ENCODE data around the gene HOXB7.

Gene HOXB7

GRCh38 chr17:48622857-48623256, 12.0 kb upstream of the HOXB7 start:
- no peak for DNase-seq

GRCh38 chr17:48621410-48622392, 10.9 kb upstream of the HOXB7 start:
- no peak for DNase-seq

DNA sequence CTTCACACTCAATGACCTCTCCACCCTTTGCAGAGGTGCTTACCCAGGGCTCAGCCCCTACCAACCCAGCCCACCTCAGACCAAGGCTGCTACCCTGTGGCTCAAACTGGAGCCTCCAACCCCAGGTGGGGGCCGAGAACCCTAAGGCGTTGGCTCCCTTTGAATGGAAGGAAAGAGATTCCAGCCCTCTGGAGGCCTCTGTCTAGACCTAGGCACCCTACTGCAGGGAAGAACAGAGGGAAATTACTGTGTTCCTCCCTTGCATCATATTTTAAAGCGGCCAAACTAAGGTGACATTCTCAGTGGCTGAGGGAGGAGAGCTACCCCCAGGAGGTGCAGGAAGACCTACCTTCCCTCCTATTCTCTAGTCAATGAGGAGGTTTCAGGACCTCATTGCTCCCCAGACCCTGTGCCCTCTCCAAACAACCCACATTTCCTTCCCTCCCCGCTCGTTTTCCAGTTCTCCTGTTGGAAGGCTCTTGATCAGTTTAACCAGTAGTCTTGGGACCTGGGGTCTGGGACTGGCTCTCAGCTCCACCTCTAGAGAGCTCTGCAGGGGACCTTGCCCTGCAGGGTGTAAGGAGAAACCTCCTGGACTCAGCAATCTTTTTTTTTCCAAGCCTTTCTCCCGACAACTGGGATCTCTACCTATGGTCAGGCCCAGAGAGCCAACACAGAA, 9.8 kb upstream of the HOXB7 start:
- DNase-seq, result no peak

- no peak for DNase-seq
These were observed 9.1 kb upstream of the HOXB7 start for GRCh38 chr17:48619826-48620449.

- DNase-seq, result no peak
These were observed 7.6 kb upstream of the HOXB7 start for GRCh38 chr17:48618256-48618896.

- no peak for DNase-seq
These were observed 6.8 kb upstream of the HOXB7 start for GRCh38 chr17:48617471-48618255.

DNA sequence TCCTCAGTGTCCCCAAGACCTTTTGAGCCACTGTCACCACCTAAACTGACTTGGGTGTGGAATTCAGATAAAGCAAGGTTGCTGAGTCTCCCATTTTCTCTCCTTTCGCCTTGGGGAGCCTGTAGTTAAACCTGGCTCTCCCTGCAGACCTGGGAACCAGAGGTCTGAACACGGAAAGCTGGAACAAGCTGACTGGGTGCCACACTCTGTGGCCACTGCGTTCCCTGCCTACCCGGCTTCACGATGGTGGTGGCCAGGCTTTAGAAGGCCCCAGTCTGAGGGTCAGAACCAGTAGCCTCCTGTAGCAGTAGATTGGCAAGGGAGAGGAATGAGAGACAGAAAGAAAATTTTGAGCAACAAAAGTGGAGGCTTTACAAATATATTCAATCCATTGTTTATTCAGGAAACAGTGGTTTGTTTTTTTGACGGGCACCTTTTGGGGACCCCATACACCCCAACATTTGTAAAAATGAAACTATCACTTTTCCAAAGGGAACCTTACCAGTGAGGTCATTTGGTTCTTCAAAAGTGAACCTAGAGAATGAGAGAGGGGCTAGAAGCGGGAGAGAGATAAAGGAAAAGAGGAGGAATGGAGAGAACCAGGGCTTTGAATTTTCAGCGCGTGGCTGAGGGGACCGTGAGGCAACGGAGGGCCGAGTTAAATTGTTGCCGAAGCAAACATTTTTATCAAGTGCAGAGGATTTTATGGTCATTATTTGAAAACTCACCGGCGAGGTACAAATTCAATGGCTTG, 6.1 kb upstream of the HOXB7 start:
- no peak for DNase-seq

DNA sequence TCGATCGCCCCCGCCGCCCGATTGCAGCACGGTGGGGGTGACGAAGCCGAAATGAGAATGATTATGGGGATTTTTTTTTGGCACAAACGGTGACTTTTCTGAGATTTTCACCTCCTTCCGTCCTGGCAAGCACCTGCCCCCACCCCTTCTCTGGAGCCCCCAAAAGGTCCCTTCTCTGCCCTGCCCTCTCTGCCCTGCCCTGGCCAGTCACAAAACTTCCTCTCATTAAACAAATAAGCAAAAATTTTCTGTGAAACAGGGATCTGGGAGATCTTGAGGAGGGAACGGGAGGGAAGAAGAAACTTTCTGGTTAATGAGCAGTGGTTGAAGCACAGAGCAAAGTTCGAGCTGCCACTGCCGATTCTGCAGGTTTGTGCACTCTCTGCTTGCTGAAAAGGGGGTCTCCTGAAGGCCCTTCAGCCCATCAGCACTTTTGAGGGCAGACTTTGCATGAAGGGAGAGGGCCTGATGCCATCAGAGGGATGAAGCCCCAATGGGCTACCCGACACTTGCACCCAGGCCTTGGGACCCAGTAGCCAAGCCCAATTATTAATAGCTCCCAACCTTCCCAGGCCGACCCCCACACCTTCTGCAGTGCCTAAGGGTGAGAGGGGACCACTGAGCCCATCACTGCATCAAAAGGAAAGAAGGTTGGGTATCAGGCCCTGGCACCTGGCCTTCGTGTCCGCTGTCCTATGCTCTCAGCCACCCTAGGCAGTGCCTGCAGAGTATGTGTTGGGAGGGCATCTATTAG, 5.3 kb upstream of the HOXB7 start:
- DNase-seq, result no peak

DNA sequence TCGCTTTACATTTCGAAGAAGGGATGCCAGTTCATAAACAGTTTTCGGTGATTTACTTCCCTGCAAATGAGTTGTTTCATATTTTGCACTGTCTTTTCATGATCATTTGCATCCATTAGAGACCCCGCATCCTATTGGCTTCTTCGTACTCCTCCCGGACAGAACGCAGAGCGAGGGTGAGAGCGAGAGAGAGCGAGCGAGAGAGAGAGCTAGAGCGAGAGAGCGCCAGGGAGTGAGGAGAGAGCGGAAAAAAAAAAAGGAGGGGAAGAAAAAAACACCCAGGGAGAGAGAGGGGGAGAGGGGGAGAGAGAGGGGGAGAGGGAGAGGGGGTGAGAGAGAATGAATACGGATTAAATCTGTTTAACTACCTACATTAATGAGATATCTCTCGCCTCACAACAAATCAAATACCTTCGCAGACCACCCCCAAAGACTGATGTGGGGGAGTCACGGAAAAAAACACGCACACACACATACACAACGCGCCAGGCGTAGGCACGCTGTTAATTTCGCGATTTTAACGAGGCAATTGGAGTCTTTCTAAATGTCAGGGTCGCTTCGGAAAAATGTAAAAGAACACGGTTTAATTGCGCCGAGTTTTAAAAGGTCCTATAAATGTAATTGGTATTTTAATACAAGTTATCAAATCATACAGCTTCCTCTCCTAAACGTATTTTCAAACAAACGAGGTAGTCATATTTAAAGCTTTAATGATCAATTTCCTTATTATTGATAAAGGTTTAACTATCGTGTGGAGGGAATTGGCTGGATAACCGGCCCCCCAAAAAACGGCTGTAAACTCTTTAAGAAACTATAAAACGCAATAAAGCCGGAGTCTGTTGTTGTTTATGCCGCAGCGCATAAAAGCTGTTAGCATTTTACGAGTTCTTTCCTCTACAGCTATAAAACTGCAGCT, 4.5 kb upstream of the HOXB7 start, which contains the start of gene HOXB8:
HOXB8 (minus strand) TSS at position 246 of the 916 bp plus-strand sequence. CDS start 588 bp downstream, outside the sequence.
- no peak for DNase-seq

- DNase-seq, result no peak
These were observed 3.3 kb upstream of the HOXB7 start for GRCh38 chr17:48613862-48614694.

- DNase-seq, result no peak
These were observed 2.3 kb upstream of the HOXB7 start for GRCh38 chr17:48612854-48613691.

DNA sequence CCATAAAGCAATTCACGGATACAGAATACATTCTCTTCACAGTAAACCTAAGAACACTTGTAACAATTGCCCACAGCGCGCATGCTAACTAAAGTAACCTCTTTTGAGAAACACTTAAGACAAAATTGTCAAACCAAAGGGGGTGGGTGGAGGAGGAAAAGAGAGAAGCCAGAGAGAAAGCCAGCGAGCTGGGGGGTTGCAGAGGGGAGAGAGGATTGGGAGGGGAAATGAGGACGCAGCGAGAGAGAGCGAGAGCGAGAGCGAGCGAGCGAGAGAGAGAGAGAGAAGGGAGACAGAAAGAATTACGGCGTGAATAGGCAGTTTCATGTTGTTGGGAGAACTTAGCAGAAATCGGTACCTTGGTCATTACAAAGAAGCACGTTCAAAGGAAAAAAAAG, 1.6 kb upstream of the HOXB7 start:
- DNase-seq, result no peak

DNA sequence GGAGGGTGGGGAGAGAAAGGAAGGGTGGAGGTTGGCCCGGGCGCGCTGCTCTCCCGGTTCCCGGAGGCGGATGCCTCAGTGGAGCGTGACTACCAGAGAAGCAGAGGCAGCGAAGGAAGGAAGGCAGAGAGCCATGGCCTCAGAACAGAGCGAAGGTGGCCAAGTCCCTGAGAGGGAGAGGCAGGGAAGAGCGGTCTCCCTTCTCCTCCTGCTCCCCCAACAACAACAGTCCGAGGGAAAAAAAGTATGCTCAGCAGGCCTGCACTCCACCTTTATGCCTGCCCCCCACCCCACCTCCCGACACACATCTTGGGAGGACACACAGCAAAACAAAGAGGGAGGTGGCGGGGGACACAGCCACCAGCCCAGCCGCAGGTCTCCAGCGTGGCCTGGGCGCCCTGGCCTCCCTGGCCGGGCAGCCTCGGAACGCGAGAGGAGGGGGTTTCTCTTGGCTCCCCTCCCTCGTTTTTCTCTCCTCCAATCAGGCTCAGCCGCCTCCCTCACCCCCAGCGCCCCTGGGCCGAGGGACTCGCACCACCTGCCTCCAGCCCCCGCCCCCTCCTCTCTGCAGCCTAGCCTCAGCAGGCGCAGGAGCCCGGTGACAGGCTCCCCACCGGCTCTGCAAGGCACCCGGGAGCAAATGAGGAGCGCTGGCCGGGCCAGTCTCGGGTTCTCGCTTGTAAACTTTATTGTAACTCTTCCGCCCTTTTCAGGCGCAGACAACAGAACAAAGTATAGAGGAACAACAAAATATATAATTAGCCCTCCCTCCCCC, 1.1 kb upstream of the HOXB7 start:
- DNase-seq, result peak in 1 of 2 experiments; percentile 89

- DNase-seq, result no peak
These were observed 396 bp upstream of the HOXB7 start for GRCh38 chr17:48611213-48611612.

- DNase-seq, result no peak
These were observed 997 bp downstream of the HOXB7 start for GRCh38 chr17:48609759-48610281.

DNA sequence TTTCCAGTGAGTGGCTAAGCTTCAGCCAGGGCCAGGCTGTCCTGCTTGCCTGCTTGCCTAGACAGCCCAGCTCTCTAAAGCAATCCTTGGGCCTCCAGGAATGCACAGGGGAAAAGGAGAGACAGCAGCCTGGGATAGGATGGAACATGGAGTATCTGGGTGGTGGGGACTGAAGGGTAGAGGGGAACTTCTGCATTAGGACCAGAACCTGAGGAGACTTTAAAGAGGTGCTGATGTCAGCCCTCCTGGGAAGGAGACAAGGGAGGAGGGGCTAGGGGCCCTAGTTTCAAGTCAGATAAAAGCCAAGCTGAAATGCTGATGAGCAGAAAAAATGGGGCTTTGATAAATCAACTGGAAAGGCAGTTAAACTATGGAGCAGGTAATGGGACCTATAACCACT, 1.8 kb downstream of the HOXB7 start:
- DNase-seq, result no peak

DNA sequence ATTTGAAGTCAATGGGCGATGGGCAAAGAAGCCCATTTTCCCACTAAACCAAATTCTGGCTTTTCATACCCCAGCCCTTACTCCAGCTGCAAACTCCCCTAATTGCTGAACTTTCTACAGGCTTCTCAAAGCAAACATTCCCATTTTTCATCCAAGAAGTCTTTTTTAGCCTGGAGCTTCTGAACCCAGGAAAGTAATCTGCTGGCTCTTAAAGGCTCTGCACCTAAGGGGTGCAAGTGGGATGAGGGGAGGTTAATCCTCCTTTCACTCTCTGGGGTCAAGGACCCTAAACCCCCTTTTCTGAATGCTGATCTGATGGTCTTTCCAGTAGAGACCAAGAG, 2.4 kb downstream of the HOXB7 start:
- no peak for DNase-seq
